NCI-H1092 (cell line): ENCODE data around the gene KRT27.
A peak's percentile ranks its signal among the peaks of the same experiment; 100 is the strongest.
"Not testable (repeated sequence)": the region's sequence is repeated elsewhere in the genome, so short reads cannot be mapped to it uniquely, and the experiment has no call there.

ENCODE experiments used
- DNase-seq: peaks from one replicate; lab custom pipeline; 2025; lab: John Stamatoyannopoulos, UW

Gene KRT27

GRCh38 chr17:40782450-40782849 is at the start of gene KRT27:
TSS of gene KRT27 (minus strand) at chr17:40782550. CDS start at chr17:40782493, 57 bp downstream.
- no peak for DNase-seq

GRCh38 chr17:40830085-40830776 is 47.9 kb upstream of the KRT27 start:
- DNase-seq: no peak

- no peak for DNase-seq
Observed at GRCh38 chr17:40828454-40829044, 46.2 kb upstream of the KRT27 start.

- no peak for DNase-seq
Observed at GRCh38 chr17:40827746-40828453, 45.5 kb upstream of the KRT27 start.

- no peak for DNase-seq
Observed at GRCh38 chr17:40825599-40825998, 43.2 kb upstream of the KRT27 start.

GRCh38 chr17:40824015-40824832 is 41.9 kb upstream of the KRT27 start:
- no peak for DNase-seq

- no peak for DNase-seq
Observed at GRCh38 chr17:40822132-40822812, 39.9 kb upstream of the KRT27 start, which contains the start of gene KRT10. TSS of gene KRT10 (minus strand) at chr17:40822614. CDS start at chr17:40822585, 29 bp downstream.

- DNase-seq: no peak
Observed at GRCh38 chr17:40821536-40821935, 39.2 kb upstream of the KRT27 start.

- no peak for DNase-seq
Observed at GRCh38 chr17:40820228-40820838, 38.0 kb upstream of the KRT27 start.

GRCh38 chr17:40819528-40820125 is 37.3 kb upstream of the KRT27 start:
- DNase-seq: no peak

- DNase-seq: peak; percentile 70
Observed at GRCh38 chr17:40818733-40819527, 36.6 kb upstream of the KRT27 start.

- DNase-seq: no peak
Observed at GRCh38 chr17:40818343-40818732, 36.0 kb upstream of the KRT27 start.

- DNase-seq: no peak
Observed at GRCh38 chr17:40817103-40817682, 34.8 kb upstream of the KRT27 start.

- DNase-seq: no peak
Observed at GRCh38 chr17:40816569-40816968, 34.2 kb upstream of the KRT27 start.

GRCh38 chr17:40815381-40815780 is 33.0 kb upstream of the KRT27 start:
- no peak for DNase-seq

- DNase-seq: not testable (repeated sequence)
Observed at GRCh38 chr17:40814657-40815056, 32.3 kb upstream of the KRT27 start.

GRCh38 chr17:40813804-40814203 is 31.5 kb upstream of the KRT27 start:
- DNase-seq: no peak

- no peak for DNase-seq
Observed at GRCh38 chr17:40812639-40813038, 30.3 kb upstream of the KRT27 start.

GRCh38 chr17:40810494-40810893 is 28.1 kb upstream of the KRT27 start:
- DNase-seq: no peak
